Dendritic cell treated with granulocyte-macrophage colony-stimulating factor and Interleukin-4, amounts not matched to agents 40 ng/mL and 50 ng/mL, for 4 days (primary cell): ENCODE data around the gene YBEY.

Experiments used
- H3K27ac Mint-ChIP-seq: one replicate; pipeline ENCODE4 v1.8.0; 2022; ENCODE audit warnings: mild to moderate bottlenecking, mixed read lengths
- H3K27me3 Mint-ChIP-seq: one replicate; pipeline ENCODE4 v1.8.0; 2022; ENCODE audit warnings: mild to moderate bottlenecking, mixed read lengths
- H3K36me3 Mint-ChIP-seq: one replicate; pipeline ENCODE4 v1.8.0; 2022; ENCODE audit warnings: low read depth, mixed read lengths
- H3K4me1 Mint-ChIP-seq: one replicate; pipeline ENCODE4 v1.8.0; 2022; ENCODE audit warnings: low read depth, mixed read lengths
- H3K4me3 Mint-ChIP-seq: one replicate; pipeline ENCODE4 v1.8.0; 2022; ENCODE audit warnings: mild to moderate bottlenecking, moderate library complexity, mixed read lengths
- H3K9me3 Mint-ChIP-seq: one replicate; pipeline ENCODE4 v1.8.0; 2022; ENCODE audit warnings: mixed read lengths
- intact Hi-C: fragments of 100-400 bp; cut with micrococcal nuclease; formaldehyde crosslinking; loops from one replicate; pipeline ENCODE4 v1.15.0; 2022

YBEY gene

DNA sequence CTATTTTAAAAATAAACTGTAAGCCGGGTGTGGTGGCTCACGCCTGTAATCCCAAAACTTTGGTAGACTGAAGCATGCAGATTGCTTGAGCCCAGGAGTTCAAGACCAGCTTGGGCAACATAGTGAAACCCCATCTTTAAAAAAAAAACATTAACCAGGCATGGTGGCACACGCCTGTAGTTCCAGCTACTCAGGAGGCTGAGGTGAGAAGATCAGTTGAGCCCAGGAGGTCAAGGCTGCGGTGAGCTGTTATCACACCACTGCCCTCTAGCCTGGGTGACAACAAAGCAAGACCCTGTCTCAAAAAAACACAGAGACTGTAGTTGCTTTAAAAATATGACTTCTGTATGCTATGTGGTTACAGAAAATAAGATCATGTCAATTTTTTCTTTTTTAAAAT is 33.3 kb upstream of the YBEY start:
- Mint-ChIP-seq H3K36me3 (peaks cover 100% of the 10 kb centered on the region), H3K27ac (no peak overlapping the region), H3K4me1 (peaks cover 10% of the 10 kb centered on the region), H3K9me3 (no peaks in the 10 kb centered on the region), H3K4me3 (no peak overlapping the region), H3K27me3 (no peaks in the 10 kb centered on the region)
- intact Hi-C loops = no loop called here

DNA sequence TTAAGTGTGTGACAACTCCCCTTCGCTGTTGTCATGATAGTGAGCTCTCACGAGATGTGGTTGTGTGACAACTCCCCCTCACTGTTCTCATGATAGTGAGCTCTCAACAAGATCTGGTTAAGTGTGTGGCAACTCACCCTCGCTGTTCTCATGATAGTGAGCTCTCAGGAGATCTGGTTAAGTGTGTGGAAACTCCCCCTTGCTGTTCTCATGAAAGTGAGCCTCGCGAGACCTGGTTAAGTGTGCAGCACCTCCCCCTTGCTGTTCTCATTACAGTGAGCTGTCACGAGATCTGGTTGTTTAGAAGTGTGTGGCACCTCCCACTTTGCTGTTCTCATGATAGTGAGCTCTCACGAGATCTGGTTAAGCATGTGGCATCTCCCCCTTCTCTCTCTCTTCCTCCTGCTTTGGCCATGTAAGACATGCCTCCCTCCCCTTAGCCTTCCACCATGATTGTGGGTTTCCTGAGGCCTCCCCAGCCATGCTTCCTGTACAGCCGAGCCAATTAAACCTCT is 32.5 kb upstream of the YBEY start:
- Mint-ChIP-seq H3K9me3 (no peaks in the 10 kb centered on the region), H3K27me3 (no peaks in the 10 kb centered on the region), H3K4me3 (no peak overlapping the region), H3K36me3 (peaks cover 100% of the 10 kb centered on the region), H3K27ac (peak overlapping the region; percentile 11), H3K4me1 (peaks cover 10% of the 10 kb centered on the region)
- intact Hi-C loops = no loop called here

- intact Hi-C loops = no loop called here
- H3K36me3 Mint-ChIP-seq = peaks cover 100% of the 10 kb centered on the region
- no peaks in the 10 kb centered on the region for H3K9me3 Mint-ChIP-seq
- no peaks in the 10 kb centered on the region for H3K27me3 Mint-ChIP-seq
- peaks cover 10% of the 10 kb centered on the region for H3K4me1 Mint-ChIP-seq
- H3K27ac Mint-ChIP-seq = peak overlapping the region; percentile 11
- H3K4me3 Mint-ChIP-seq = no peak overlapping the region
Observed at GRCh38 chr21:46254208-46254975, 31.8 kb upstream of the YBEY start.

DNA sequence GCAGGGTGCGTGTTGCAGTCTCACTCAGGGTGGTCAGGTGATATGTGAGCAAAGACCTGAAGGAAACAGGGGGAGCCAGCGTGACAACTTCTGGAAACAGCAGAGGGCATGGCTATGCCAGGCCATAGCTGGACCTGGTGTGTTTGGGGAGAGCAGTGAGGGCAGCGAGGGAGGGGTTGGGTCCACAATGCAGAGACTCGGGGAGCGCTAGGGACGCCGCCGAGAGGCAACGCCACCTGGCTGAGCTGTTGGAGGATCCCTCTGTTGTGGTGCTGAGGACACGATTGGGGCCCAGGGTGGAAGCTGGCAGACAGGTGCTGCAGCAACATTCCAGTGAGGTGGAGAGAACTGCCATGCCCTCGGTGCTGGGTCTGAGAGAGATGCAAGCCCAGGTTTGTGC is 31.0 kb upstream of the YBEY start:
- no peaks in the 10 kb centered on the region for H3K27me3 Mint-ChIP-seq
- H3K27ac Mint-ChIP-seq = peak overlapping the region; percentile 11
- intact Hi-C loops = no loop called here

GRCh38 chr21:46255758-46256337 is 30.3 kb upstream of the YBEY start:
- intact Hi-C loops = no loop called here
- H3K36me3 Mint-ChIP-seq = peaks cover 100% of the 10 kb centered on the region
- no peak overlapping the region for H3K27ac Mint-ChIP-seq
- H3K4me1 Mint-ChIP-seq = peaks cover 10% of the 10 kb centered on the region
- no peak overlapping the region for H3K4me3 Mint-ChIP-seq
- no peaks in the 10 kb centered on the region for H3K9me3 Mint-ChIP-seq
- no peaks in the 10 kb centered on the region for H3K27me3 Mint-ChIP-seq

More for the DNA sequence above, 31.0 kb upstream of the YBEY start:
- Mint-ChIP-seq H3K9me3 (no peaks in the 10 kb centered on the region), H3K4me3 (no peak overlapping the region), H3K4me1 (peaks cover 10% of the 10 kb centered on the region), H3K36me3 (peaks cover 100% of the 10 kb centered on the region)

DNA sequence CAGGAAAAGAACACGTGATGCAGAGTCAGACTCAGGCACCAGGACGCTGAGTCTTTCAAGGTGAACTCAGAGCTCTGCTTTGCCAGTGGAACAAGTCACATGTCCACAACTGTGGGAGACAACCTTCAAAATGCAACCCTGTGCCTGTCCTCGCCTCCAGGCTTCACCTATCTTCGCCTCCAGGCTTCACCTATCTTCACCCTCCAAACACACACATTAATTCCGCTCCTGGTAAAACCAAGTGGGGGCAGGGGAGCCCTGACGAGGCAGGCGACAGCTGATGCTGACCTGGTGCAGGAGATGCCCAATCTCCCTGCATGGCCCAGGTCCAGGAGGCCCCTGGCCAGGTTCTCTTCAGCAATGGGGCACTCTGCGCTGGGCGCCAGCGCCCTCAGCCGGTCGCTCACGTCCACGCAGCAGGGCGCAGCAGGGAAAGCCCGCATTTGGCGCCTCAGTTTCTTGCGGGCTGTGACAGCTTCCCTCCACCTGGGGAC is 29.6 kb upstream of the YBEY start:
- H3K4me3 Mint-ChIP-seq = no peak overlapping the region
- H3K36me3 Mint-ChIP-seq = peaks cover 100% of the 10 kb centered on the region
- no peak overlapping the region for H3K27ac Mint-ChIP-seq
- H3K9me3 Mint-ChIP-seq = no peaks in the 10 kb centered on the region
- H3K4me1 Mint-ChIP-seq = peaks cover 10% of the 10 kb centered on the region
- intact Hi-C loops = no loop called here
- no peaks in the 10 kb centered on the region for H3K27me3 Mint-ChIP-seq

- Mint-ChIP-seq H3K27ac (no peak overlapping the region), H3K36me3 (peaks cover 99% of the 10 kb centered on the region), H3K9me3 (no peaks in the 10 kb centered on the region), H3K4me1 (no peaks in the 10 kb centered on the region), H3K4me3 (no peak overlapping the region), H3K27me3 (no peaks in the 10 kb centered on the region)
- intact Hi-C loops = no loop called here
Observed at GRCh38 chr21:46264046-46264689, 22.0 kb upstream of the YBEY start.

GRCh38 chr21:46264690-46265144 is 21.4 kb upstream of the YBEY start:
- Mint-ChIP-seq H3K9me3 (no peaks in the 10 kb centered on the region), H3K4me3 (no peak overlapping the region), H3K27ac (no peak overlapping the region), H3K27me3 (no peaks in the 10 kb centered on the region), H3K36me3 (peaks cover 99% of the 10 kb centered on the region), H3K4me1 (no peaks in the 10 kb centered on the region)
- intact Hi-C loops = no loop called here

- Mint-ChIP-seq H3K27me3 (no peaks in the 10 kb centered on the region), H3K36me3 (peaks cover 99% of the 10 kb centered on the region), H3K27ac (no peak overlapping the region), H3K9me3 (no peaks in the 10 kb centered on the region), H3K4me1 (no peaks in the 10 kb centered on the region), H3K4me3 (no peak overlapping the region)
- intact Hi-C loops = no loop called here
Observed at GRCh38 chr21:46265736-46266525, 20.2 kb upstream of the YBEY start.

DNA sequence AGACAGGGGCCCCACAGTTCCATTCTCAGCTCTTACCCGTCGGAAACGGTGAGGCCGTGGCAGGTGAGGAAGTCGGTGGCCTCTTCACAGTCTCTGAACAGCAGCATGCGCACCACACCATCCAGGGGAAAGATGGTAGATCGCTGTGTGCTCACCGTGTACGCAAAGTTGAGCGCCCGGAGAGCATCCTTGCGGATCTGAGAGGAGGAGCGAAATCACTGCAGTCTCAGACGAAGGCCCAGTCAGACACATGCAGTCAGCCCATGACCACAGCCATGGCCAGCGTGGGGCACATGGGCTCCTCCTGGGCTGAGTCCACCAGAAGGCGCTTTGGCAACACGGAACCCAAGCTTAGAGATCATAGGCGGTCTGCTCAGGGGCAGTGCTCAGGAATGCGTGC is 19.2 kb upstream of the YBEY start:
- no peaks in the 10 kb centered on the region for H3K27me3 Mint-ChIP-seq
- peaks cover 99% of the 10 kb centered on the region for H3K36me3 Mint-ChIP-seq
- no peak overlapping the region for H3K27ac Mint-ChIP-seq
- H3K4me1 Mint-ChIP-seq = no peaks in the 10 kb centered on the region
- intact Hi-C loops = no loop called here
- no peak overlapping the region for H3K4me3 Mint-ChIP-seq
- no peaks in the 10 kb centered on the region for H3K9me3 Mint-ChIP-seq

DNA sequence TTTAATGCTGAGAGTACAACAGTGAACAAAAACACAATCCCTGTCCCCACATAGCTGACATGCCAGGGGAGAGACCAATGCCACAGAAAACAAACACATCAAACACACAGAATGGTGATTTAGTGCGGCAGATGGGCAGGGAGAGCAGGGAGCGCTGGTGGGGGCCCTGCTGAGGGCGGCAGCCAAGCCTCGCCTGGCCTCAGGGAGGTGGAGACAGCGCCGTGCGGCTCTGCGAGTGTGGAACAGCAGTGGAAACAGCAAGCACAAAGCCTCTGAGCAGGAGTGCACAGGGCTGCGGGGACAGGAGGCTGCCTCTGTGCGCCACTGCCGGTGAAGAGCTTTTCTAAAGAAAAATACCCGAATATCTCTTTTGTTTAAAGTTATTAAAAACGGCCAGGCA is 17.8 kb upstream of the YBEY start:
- intact Hi-C loops = no loop called here
- Mint-ChIP-seq H3K27ac (no peak overlapping the region), H3K36me3 (peaks cover 99% of the 10 kb centered on the region), H3K4me1 (no peaks in the 10 kb centered on the region), H3K9me3 (no peaks in the 10 kb centered on the region), H3K27me3 (no peaks in the 10 kb centered on the region), H3K4me3 (no peak overlapping the region)

DNA sequence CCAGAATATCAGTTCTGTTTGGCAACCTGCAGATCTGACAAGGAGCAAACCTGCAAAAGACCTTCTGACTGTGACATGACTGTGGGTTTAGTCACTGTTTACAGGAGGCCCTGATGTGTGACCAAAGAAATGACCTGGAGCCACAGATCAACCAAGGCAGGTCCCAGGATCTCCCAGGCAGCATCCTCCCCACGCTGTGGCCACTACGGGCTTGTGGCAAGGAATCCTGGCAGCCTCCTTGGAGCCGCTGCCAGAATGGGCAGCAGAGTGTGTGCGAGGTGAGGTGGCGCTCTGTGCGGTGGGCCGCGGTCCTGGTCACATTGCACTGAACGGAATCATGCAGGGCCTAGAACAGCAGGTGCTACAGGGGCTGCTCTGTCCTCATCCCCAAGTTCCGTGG is 16.7 kb upstream of the YBEY start:
- Mint-ChIP-seq H3K4me3 (no peak overlapping the region), H3K36me3 (peaks cover 99% of the 10 kb centered on the region)

DNA sequence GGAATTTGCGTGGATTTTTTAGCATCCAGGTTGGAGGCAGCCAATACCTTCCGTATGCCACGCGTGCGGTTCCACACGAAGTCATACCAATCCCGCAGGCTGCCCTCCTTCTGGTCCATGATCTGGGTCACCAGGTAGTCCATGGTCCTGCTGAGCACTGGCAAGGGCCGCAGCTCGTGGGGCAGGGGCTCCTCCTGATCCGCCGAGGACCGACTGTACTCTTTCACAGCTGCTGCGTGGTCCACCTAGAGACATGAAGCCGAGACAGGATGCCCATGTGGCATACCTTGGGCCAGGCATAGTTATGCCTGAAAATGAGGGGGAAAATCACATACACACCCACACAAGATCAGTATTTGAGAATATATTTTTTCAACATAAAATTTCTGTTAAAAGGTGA is 12.8 kb upstream of the YBEY start:
- Mint-ChIP-seq H3K9me3 (no peaks in the 10 kb centered on the region), H3K4me3 (no peak overlapping the region), H3K27me3 (no peaks in the 10 kb centered on the region), H3K36me3 (peaks cover 99% of the 10 kb centered on the region), H3K27ac (no peak overlapping the region), H3K4me1 (no peaks in the 10 kb centered on the region)
- intact Hi-C loops = no loop called here

More for the DNA sequence above, 16.7 kb upstream of the YBEY start:
- Mint-ChIP-seq H3K9me3 (no peaks in the 10 kb centered on the region), H3K27me3 (no peaks in the 10 kb centered on the region), H3K27ac (no peak overlapping the region), H3K4me1 (no peaks in the 10 kb centered on the region)
- intact Hi-C loops = no loop called here
